GM23248 (cell line): Measurements from ENCODE around the gene CGA.

Source experiments
- EZH2 ChIP-seq: fragments of 200-600 bp; sonication (generic); IDR thresholded peaks from 2 replicates; pipeline ENCODE4 v1.6.1; 2018; ENCODE audit warnings: antibody characterized with exemption, mild to moderate bottlenecking; ENCODE audit not compliant: insufficient read depth, poor library complexity, severe bottlenecking
- EZH2phosphoT487 ChIP-seq: fragments of 200-600 bp; sonication (generic); IDR thresholded peaks from 2 replicates; pipeline ENCODE4 v1.6.1; 2018; ENCODE audit warnings: antibody characterized with exemption, moderate library complexity, mild to moderate bottlenecking, low read depth; ENCODE audit not compliant: insufficient read depth

DNA sequence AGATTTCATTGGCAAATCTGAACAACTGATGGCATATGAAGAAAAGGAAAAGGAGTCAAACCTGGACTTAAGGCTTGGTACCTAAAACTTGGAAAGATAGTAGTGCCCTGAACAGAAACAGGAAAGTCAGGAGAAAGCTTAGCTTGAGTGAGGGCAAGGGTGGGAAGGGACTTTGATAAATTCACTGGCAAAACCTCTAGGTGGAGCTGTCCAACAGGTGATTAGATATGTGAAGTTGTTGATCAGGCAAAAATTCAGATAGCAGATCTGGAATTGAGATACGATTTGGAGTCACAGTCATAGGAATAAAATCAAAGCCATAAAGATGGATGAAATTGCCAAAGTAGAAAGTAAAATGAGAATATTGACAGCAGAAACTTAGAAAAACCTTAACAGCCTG, 44.3 kb upstream of the CGA start:
- no peak for TF ChIP-seq EZH2phosphoT487
- no peak for TF ChIP-seq EZH2
